Stimulated activated CD4-positive, alpha-beta T cell treated with anti-CD3 and anti-CD28 coated beads, Interleukin-15, amount 100 ng/mL, for 1 hour (primary cell): ENCODE results near the gene CTDNEP1.
A peak's percentile ranks its signal among the peaks of the same experiment; 100 is the strongest.

ENCODE experiments used
- DNase-seq, 2 donors: peaks; one replicate each; pipeline ENCODE4 v3.0.0-alpha.2; 2020; ENCODE audit warnings: low read depth in 1 of 2, low spot score in 1 of 2

The CTDNEP1 gene

DNA sequence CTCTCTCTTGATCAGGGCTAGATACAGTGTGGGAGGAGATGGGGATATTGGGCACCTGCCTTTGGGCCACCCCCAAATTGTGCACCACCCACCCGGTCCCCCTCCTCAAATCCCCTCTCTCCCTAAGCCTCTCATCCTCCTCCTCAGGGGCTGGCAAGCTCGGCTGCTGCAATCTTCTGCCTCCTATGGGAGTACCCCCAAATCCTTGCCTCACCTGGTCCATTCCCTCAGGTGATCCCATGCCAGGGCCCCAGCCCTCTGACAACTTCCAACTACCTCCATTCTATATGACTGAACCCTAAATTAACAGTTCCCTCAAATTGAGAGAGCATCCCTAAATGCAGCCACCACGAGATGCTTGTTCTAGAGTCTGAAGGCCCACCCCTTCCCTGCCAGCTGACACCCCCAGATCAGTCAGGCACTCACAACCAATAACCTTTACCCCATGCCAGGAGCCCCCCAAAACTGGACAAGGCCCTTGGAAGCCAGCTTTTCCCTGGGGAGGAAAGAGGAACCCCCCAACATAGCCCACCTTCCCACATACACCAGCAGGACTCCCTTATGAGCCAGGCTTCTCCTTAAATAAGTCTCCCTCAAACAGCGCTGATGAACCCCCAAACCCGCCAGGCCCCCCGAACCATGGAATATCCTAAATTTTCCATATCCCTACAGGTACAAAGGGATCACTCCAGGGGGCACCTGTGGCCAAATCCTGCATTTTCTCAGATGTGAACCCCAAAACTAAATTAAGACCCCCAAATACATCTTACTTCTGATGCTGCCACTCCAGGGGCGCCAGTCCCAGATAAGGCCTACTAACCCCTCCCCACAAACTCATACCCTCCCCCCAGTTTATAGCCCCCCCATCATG, 35.1 kb downstream of the CTDNEP1 start:
- no peak for DNase-seq

GRCh38 chr17:7215652-7216180, 35.8 kb downstream of the CTDNEP1 start:
- DNase-seq, result no peak

DNA sequence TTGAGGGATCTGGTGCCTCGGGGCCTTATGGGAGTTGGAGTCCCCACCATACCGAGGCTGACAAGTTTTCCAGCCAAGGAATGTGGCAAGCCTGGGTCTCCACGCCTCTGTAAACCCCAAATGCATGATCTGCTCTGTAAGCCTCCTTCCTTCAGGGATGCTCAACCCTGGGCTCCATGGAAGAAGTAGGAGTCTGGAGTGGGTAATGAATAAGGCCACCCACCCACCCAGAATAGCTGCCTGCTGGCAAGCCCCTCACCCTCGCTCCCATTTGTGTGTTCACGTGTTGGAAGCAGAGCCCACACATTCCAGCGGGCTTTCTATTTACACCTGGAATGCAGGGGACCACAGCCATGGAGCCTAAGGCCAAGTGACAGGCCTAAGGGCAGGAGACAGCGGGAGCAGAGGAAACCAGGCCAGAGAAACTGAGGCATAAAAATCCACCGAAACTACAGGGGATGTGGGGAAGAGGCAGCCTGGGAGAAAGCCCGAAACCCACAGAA, 36.3 kb downstream of the CTDNEP1 start:
- DNase-seq, result no peak

DNA sequence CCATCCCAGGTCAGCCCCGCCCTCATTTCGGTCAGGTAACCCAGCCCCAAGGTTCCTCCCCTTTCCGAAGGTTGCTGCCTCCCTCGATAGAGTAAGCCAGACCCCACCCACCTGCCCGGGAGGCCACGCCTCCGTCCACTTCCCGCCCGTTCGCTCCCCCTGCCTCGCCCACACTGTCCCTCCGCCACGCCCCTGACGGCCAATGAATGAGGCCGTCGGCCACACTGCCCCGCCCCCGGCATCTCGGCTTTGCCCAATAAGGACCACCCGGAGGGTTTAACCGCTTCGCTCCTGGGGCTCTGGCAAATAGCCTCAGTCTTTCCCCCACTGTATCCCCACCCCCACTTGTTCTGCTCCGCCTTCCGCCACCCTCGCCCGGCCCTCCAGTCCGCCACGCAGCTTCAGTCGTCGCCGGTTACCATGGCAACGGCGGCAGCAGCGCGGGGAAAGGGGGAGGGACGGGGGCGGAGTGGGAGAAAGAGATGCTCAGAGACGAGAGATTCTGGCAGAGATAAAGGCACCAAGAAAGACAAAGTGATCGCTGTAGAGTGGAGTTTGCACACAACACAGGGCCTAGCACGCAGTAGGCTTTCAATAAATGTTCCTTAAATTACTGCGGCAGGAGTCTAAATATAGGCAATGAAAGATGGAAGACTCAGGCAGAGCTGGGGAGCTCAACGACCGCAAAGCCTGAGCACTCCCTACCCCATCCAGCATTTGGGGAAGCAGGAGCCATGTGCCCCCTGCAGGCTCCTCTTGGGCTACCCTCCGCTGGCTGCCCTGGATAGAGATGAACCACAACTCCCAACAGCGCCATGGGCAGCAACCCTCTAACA, 37.0 kb downstream of the CTDNEP1 start:
- DNase-seq, result peak; percentile 99

DNA sequence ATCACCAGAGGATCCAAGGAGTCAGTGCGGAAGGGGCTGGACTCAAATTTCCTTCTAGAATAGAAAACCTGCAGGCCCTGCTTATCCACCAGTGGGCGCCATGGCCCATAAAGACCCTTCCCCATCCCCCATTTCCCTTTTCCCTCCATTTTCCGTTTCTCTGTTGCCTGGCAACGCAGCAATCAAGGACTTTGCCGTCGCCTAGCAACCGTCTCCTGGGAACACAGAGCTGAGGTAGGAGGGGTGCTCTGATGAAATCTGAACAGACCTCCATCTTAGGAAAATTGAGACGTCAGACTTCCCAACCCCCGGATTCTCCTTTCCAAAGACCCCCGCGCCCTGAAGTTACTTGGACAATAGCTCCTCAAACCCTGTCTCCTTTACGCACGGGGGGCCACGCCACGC, 37.6 kb downstream of the CTDNEP1 start:
- no peak for DNase-seq

- DNase-seq, result no peak
Observed at GRCh38 chr17:7211491-7212273, 39.9 kb downstream of the CTDNEP1 start.

GRCh38 chr17:7208754-7209460, 42.6 kb downstream of the CTDNEP1 start:
- DNase-seq, result no peak

DNA sequence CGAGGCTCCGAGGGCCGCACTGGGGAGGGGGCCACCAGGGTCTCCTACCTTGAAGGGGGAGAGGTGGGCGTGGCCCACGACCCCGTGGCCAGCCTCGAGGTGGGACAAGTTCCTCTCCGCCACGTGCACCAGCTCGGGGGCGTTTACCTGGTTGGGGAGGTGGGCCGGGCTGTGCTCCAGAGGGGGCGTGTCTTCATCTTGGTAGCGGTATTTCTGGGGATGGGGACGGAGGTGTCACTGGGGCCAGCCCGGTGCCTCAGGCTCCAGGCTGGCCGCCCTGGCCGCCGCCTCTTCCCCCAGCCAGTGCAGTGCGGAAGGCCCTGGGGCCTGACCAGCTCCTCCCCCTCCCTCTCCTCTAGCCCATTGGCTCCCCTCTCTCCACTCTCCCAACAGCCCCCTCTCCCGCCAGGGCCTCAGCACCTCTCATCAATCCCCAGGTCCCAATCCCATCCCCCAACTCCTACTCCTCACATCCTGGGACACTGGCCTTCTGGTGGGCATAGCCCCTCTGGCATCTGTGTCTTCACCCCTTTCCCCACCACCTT, 43.4 kb downstream of the CTDNEP1 start:
- no peak for DNase-seq

- no peak for DNase-seq
Observed at GRCh38 chr17:7207120-7208001, 44.2 kb downstream of the CTDNEP1 start.

- no peak for DNase-seq
Observed at GRCh38 chr17:7205561-7205960, 46.0 kb downstream of the CTDNEP1 start.

DNA sequence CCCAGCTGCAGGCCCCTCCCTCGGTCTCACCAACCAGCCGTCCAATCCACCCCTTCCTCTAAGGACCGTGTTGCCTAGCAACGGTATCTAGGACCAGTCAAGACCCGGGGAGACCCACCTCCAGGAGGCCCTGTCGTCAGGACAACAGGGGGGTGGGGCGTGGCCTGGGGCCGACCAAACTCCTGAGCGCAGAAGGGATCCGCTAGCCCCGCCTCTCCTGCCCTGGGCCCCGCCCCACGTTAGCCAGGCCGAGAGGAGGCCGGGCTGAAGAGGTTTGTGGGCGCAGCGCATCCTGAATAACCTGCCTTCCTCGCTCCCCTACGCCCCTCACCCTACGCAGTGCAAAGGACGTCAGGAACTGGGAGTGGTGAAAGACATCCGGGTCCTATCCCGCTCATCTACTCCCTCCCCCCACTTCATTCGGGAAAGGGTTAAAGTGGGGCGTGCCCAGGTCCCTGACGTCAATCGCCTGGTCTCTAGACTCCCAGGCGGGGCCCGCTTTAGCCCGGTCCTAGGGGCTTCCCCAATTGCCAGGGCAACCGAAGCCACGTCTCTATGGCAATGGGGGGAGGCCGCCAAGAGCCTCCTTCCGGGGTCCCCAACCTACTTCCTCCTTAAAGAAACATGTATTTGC, 46.6 kb downstream of the CTDNEP1 start:
- peak; percentile 81 to 85 for DNase-seq

- no peak for DNase-seq
Observed at GRCh38 chr17:7204336-7204735, 47.2 kb downstream of the CTDNEP1 start.

DNA sequence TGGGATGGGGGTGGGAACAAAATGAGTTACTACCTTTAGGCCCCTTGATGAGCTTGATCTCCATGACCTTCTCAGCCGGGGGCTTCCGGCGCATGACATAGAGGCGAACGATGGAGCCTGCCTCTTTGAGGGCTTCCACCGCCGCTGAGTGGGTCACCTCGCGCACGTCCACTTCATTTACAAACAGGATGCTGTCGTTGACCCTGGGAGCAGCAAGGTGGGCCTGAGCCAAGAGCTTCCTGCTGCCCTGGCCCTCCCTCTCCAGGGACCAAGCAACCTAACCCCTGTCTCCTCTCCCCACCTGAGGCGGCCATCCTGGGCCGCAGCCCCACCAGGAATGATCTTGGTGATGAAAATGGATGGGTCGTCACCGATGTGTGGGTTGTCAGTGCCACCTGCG, 48.1 kb downstream of the CTDNEP1 start:
- DNase-seq, result no peak

DNA sequence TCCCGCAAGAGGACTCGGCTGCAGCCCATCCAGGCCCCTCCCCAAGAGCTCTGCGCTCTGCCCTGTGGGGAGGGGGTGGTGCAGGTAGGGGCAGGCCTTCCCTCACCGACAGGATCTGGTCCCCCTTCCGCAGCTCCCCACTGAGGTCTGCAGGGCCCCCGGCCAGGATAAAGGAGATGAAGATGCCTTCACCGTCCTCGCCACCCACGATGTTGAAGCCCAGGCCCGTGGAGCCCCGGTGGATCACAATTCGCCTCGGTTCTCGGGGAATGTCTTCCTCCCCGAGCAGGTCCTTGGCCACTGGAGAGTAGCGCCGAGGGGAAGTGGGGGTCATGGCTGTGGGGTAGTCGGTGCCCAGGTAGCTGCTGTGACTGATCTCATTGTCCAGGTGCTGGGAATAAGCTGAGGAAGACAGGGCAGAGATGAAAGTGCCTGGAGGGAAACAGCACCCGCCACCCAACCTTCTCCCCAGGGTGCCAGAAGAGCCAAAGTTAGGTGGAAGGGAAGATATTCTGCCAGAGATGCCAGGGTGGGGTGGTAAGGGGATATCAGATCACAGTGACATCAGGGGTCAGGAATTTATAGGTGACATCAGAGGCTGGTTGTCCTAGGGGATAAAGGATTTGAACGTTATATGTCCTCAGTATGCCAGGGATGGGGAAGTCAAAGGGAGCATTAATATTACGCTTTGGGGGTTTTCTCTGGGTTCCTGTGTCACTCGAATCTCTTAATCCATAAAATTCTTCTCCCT, 54.7 kb downstream of the CTDNEP1 start:
- no peak for DNase-seq

- DNase-seq, result no peak
Observed at GRCh38 chr17:7195971-7196370, 55.6 kb downstream of the CTDNEP1 start.
